Panc1 (cell line): ENCODE data around the gene DYNC1LI1. TPM values are rescaled to one million over a fixed set of nuclear protein-coding genes. Genes with fewer than 3 reads are reported as not detected.

Experiments used
- ATAC-seq: fragments of 200-7000 bp; cut with Tn5 transposase; 2 replicates; pipeline ENCODE4 v1.9.1; 2020; ENCODE audit warnings: mild to moderate bottlenecking, moderate library complexity
- BruUV-seq: library from RNA; stranded (reverse); fragments of 400-500 nt; replicated peaks from 2 replicates; lab custom pipeline; 2021; lab: Mats Ljungman, UMichigan
- CTCF ChIA-PET: fragments of 300-600 bp; sonication (Branson Sonifier 250); formaldehyde crosslinking; loops from one replicate; lab custom pipeline; 2022; ENCODE audit warnings: antibody characterized with exemption; lab: Charles Lee
- POLR2A ChIA-PET: fragments of 300-600 bp; sonication (Branson Sonifier 250); formaldehyde crosslinking; loops from one replicate; lab custom pipeline; 2022; ENCODE audit warnings: antibody characterized with exemption; lab: Charles Lee
- DNase-seq: peaks from one replicate; pipeline ENCODE4 v3.0.0-alpha.2; 2010; ENCODE audit warnings: low read depth, low spot score
- H3K27ac ChIP-seq: 2 replicates; pipeline ENCODE4 v1.5.1; 2011; ENCODE audit warnings: mild to moderate bottlenecking, low read length, inconsistent platforms
- H3K27me3 ChIP-seq: fragments of 200-500 bp; sonication (Bioruptor generic); 2 replicates; pipeline ENCODE4 v1.6.0; 2014; ENCODE audit warnings: low read length, inconsistent platforms; ENCODE audit not compliant: control insufficient read depth, insufficient read depth
- H3K36me3 ChIP-seq: fragments of 200-500 bp; sonication (Bioruptor generic); 2 replicates; pipeline ENCODE4 v1.5.1; 2014; ENCODE audit warnings: inconsistent platforms, mild to moderate bottlenecking, low read length, moderate library complexity; ENCODE audit not compliant: control insufficient read depth, insufficient read depth
- H3K4me1 ChIP-seq: 2 replicates; pipeline ENCODE4 v1.5.1; 2011; ENCODE audit warnings: inconsistent platforms, mild to moderate bottlenecking, low read length, moderate library complexity; ENCODE audit not compliant: control insufficient read depth, insufficient read depth
- H3K4me3 ChIP-seq, 2 experiments: 2 replicates each; pipeline ENCODE4 v1.5.1; 2011 to 2012; ENCODE audit warnings: low read depth in 2 of 2, low read length in 2 of 2, mild to moderate bottlenecking in 2 of 2, inconsistent platforms in 1 of 2, moderate library complexity in 1 of 2
- H3K9me3 ChIP-seq: fragments of 200-500 bp; sonication (Bioruptor generic); 2 replicates; pipeline ENCODE4 v1.5.1; 2014; ENCODE audit warnings: low read depth, mild to moderate bottlenecking, inconsistent platforms, low read length, moderate library complexity; ENCODE audit not compliant: control insufficient read depth, insufficient read depth
- CTCF ChIP-seq: fragments of 450-650 bp; IDR thresholded peaks from 2 replicates; pipeline ENCODE4 v1.5.1; 2017; ENCODE audit warnings: mild to moderate bottlenecking
- POLR2AphosphoS5 ChIP-seq: IDR thresholded peaks from 2 replicates; pipeline ENCODE4 v1.6.1; 2012; ENCODE audit warnings: mild to moderate bottlenecking, low read depth, low read length, moderate library complexity
- REST ChIP-seq, 2 experiments: IDR thresholded peaks; 2 replicates each; pipeline ENCODE4 v1.6.1; 2011 to 2012; ENCODE audit warnings: low read depth in 2 of 2, control low read depth in 1 of 2, low read length in 1 of 2, mild to moderate bottlenecking in 1 of 2, moderate library complexity in 1 of 2; ENCODE audit not compliant: insufficient read depth in 1 of 2
- SIN3A ChIP-seq: IDR thresholded peaks from 2 replicates; pipeline ENCODE4 v1.6.1; 2012; ENCODE audit warnings: low read depth, mild to moderate bottlenecking, low read length, moderate library complexity, borderline replicate concordance; ENCODE audit not compliant: insufficient read depth
- TCF7L2 ChIP-seq: IDR thresholded peaks from 2 replicates; pipeline ENCODE4 v1.6.1; 2011; ENCODE audit warnings: mild to moderate bottlenecking, low read depth, low read length, inconsistent platforms
- in situ Hi-C: cut with HindIII; loops from 2 replicates; pipeline ENCODE4 v1.10.0; 2016; ENCODE audit warnings: low sequenced_read_pairs, low pct_unique_long_range_greater_than_20kb
- intact Hi-C: fragments of 100-400 bp; cut with micrococcal nuclease; formaldehyde crosslinking; loops from one replicate; pipeline ENCODE4 v1.10.0; 2022; ENCODE audit not compliant: unreplicated experiment
- total RNA-seq: library from RNA; stranded (reverse); gene quantifications from one replicate; pipeline ENCODE4 v1.2.1, GENCODE V29; 2021; ENCODE audit not compliant: unreplicated experiment

Gene DYNC1LI1
- total RNA-seq, 1 experiment from 2014 or later: 30.5 TPM

- no TSS peak for BruUV-seq
These were observed 61.9 kb downstream of the DYNC1LI1 start for GRCh38 chr3:32508711-32509110.

GRCh38 chr3:32506466-32506865 is 64.2 kb downstream of the DYNC1LI1 start:
- no peaks in the 10 kb centered on the region for H3K27me3 ChIP-seq
- TF ChIP-seq POLR2AphosphoS5 (no peak), CTCF (no peak), SIN3A (no peak), TCF7L2 (no peak), REST (IDR thresholded peaks at IDR 0.05; ENCODE audit: insufficient read depth in 1 of 2, low read depth in 2 of 2, low read length in 1 of 2) (no peak)
- H3K9me3 ChIP-seq: no peaks in the 10 kb centered on the region
- no peaks in the 10 kb centered on the region for H3K36me3 ChIP-seq
- ChIA-PET POLR2A (no interaction called here), CTCF (interaction anchor here (0.5 kb wide), 1 partner anchor 902 kb away, joined by 3 read pairs; no protein-coding TSS in a partner anchor)
- intact Hi-C loops: no loop called here
- BruUV-seq: no TSS peak
- in situ Hi-C loops: no loop called here
- ATAC-seq (no peak), DNase-seq (no peak)
- no peak overlapping the region for H3K27ac ChIP-seq
- no peaks in the 10 kb centered on the region; the same call in 1 of the 2 replicates for H3K4me1 ChIP-seq
- no peak overlapping the region for H3K4me3 ChIP-seq

More at GRCh38 chr3:32508711-32509110, 61.9 kb downstream of the DYNC1LI1 start:
- Histone ChIP-seq H3K9me3 (no peaks in the 10 kb centered on the region), H3K4me3 (no peak overlapping the region), H3K27me3 (no peaks in the 10 kb centered on the region), H3K4me1 (no peaks in the 10 kb centered on the region), H3K36me3 (no peaks in the 10 kb centered on the region), H3K27ac (no peak overlapping the region)
- ChIA-PET CTCF (no interaction called here), POLR2A (no interaction called here)
- ATAC-seq (no peak), DNase-seq (no peak)
- intact Hi-C loops: no loop called here
- in situ Hi-C loops: no loop called here
- TF ChIP-seq POLR2AphosphoS5: no peak
- no peak for TF ChIP-seq REST (IDR thresholded peaks at IDR 0.05; ENCODE audit: insufficient read depth in 1 of 2, low read depth in 2 of 2, low read length in 1 of 2)
- no peak for TF ChIP-seq TCF7L2
